ENCODE results near the gene SS18L1.

DNA sequence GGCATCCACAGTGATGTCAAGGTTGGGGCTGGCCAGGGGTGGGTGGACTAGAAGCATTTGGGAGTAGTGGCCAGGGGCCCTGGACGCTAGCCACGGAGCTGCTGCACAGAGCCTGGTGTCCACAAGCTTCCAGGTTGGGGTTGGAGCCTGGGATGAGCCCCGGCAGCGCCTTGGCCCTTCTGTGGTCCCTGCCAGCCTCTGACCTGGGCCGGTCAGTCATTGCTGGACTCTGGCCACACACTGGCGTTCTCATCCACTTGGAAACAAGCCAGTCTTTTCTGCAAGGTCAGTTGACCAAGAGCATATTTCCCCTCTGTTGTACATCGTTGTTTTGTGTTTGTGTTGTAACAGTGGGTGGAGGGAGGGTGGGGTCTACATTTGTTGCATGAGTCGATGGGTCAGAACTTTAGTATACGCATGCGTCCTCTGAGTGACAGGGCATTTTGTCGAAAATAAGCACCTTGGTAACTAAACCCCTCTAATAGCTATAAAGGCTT is 8.8 kb upstream of the SS18L1 start:
- TF ChIP-seq, protein P1, sequence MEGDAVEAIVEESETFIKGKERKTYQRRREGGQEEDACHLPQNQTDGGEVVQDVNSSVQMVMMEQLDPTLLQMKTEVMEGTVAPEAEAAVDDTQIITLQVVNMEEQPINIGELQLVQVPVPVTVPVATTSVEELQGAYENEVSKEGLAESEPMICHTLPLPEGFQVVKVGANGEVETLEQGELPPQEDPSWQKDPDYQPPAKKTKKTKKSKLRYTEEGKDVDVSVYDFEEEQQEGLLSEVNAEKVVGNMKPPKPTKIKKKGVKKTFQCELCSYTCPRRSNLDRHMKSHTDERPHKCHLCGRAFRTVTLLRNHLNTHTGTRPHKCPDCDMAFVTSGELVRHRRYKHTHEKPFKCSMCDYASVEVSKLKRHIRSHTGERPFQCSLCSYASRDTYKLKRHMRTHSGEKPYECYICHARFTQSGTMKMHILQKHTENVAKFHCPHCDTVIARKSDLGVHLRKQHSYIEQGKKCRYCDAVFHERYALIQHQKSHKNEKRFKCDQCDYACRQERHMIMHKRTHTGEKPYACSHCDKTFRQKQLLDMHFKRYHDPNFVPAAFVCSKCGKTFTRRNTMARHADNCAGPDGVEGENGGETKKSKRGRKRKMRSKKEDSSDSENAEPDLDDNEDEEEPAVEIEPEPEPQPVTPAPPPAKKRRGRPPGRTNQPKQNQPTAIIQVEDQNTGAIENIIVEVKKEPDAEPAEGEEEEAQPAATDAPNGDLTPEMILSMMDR (IDR thresholded peaks at IDR 0.05; ENCODE audit: insufficient read depth, low read length, poor library complexity, severe bottlenecking): no peak
- TF ChIP-seq EZH2phosphoT487 (conservative IDR thresholded peaks at IDR 0.05; ENCODE audit: low read length): no peak

All from SU-DHL-6 (cell line).